AG09319 (cell line): ENCODE data around the gene LRFN4.

ENCODE experiments used
- DNase-seq: peaks from one replicate; pipeline ENCODE4 v3.0.0-alpha.2; 2010; ENCODE audit warnings: low read depth; ENCODE audit errors: extremely low read depth
- CTCF ChIP-seq: IDR thresholded peaks from 2 replicates; pipeline ENCODE4 v1.5.1; 2011; ENCODE audit warnings: low read depth, mild to moderate bottlenecking, inconsistent platforms, low read length, moderate library complexity

Gene LRFN4

DNA sequence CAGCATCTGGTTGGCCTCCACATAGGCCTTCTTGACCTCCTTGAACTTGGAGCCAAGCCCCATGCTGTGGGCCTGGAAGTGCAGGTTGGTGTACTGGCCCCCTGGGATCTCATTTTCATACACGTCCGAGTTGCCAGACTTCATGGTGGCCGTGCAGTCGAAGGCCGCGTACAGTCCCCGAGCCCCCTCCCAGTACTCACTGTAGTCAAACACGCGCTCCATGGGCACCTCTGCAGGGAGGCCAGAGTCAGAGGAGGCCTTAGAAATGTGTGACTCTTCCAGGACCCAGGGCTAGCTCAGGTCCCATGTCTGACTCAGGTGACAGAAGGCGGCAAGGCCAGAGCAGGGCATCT lies 6.7 kb upstream of the LRFN4 start:
- no peak for DNase-seq
- no peak for TF ChIP-seq CTCF

- no peak for DNase-seq
Measured at GRCh38 chr11:66850588-66851238, 6.2 kb upstream of the LRFN4 start.

GRCh38 chr11:66851239-66851596 lies 5.6 kb upstream of the LRFN4 start:
- no peak for TF ChIP-seq CTCF

More at GRCh38 chr11:66850588-66851238, 6.2 kb upstream of the LRFN4 start:
- no peak for TF ChIP-seq CTCF

GRCh38 chr11:66851698-66852465 lies 5.0 kb upstream of the LRFN4 start:
- DNase-seq: no peak
- TF ChIP-seq CTCF: no peak

More at GRCh38 chr11:66851239-66851596, 5.6 kb upstream of the LRFN4 start:
- DNase-seq: no peak

- DNase-seq: no peak
- TF ChIP-seq CTCF: no peak
Measured at GRCh38 chr11:66852466-66853241, 4.2 kb upstream of the LRFN4 start.

GRCh38 chr11:66853242-66854229 lies 3.3 kb upstream of the LRFN4 start:
- no peak for TF ChIP-seq CTCF
- DNase-seq: no peak
